ENCODE data around the gene PPP2R2B. TPM values are rescaled to one million over a fixed set of nuclear protein-coding genes. Genes with fewer than 3 reads are reported as not detected.

The PPP2R2B gene
- polyA plus RNA-seq, 3 donors = 0.08 TPM; not detected in 2

DNA sequence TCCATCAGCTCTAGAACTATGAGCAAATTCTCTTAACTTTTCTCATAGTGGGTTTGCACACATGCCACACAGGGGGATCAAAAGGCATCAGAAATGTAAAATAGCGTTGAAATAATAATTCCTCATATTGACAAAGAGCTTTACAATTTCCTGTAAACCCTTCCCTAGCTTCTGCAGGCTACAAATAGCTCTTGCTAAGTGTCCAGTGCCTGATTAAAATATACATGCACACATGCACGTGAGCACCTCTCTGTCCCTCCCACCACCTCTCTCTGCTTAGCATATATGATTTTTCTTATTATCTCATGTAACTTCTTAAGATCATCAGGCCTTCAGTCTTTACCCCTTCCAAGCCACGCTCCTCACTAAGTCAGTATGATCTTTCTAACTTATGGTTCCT lies 13.7 kb upstream of the PPP2R2B start:
- no peaks in the 10 kb centered on the region for H3K27me3 ChIP-seq (ENCODE audit: control insufficient read depth in 2 of 2, insufficient read depth in 2 of 2, low read length in 2 of 2)
- H3K27ac ChIP-seq (ENCODE audit: low read depth in 1 of 2, low read length in 2 of 2) = no peak overlapping the region
- no peak for DNase-seq
- H3K4me2 ChIP-seq (replicated peaks; ENCODE audit: extremely low read depth, low read length, poor library complexity, severe bottlenecking) = no peak overlapping the region
- intact Hi-C loops (cut with micrococcal nuclease) = no loop called here
- H4K20me1 ChIP-seq (ENCODE audit: insufficient read depth, low read length) = no peaks in the 10 kb centered on the region
- H3K9me3 Mint-ChIP-seq = peaks cover 0 to 4% (median 2%) of the 10 kb centered on the region in 7 donors
- H3K79me2 ChIP-seq (ENCODE audit: insufficient read depth, low read length) = no peaks in the 10 kb centered on the region
- H3K27me3 Mint-ChIP-seq (ENCODE audit: low read depth in 3 of 3) = no peaks in the 10 kb centered on the region
- H3K4me3 ChIP-seq (replicated peaks in 1 of 3; ENCODE audit: low read depth in 2 of 3, low read length in 3 of 3) = no peak overlapping the region
- no peak overlapping the region for H3K9ac ChIP-seq (ENCODE audit: insufficient read depth, low read length, poor library complexity, severe bottlenecking)
- WGBS (ENCODE audit: insufficient coverage) = 100% methylated on average over 2 of the region's 3 CpGs
- H2AFZ ChIP-seq (ENCODE audit: insufficient read depth, low read depth, low read length, poor library complexity, severe bottlenecking) = no peak overlapping the region
- no peak overlapping the region for H3K27ac Mint-ChIP-seq
- no peaks in the 10 kb centered on the region for H3K9me3 ChIP-seq (replicated peaks in 1 of 2; ENCODE audit: control insufficient read depth in 1 of 2, insufficient read depth in 1 of 2, low read length in 2 of 2)
- H3K4me1 Mint-ChIP-seq = peaks cover 11% of the 10 kb centered on the region
- TF ChIP-seq, protein P1, sequence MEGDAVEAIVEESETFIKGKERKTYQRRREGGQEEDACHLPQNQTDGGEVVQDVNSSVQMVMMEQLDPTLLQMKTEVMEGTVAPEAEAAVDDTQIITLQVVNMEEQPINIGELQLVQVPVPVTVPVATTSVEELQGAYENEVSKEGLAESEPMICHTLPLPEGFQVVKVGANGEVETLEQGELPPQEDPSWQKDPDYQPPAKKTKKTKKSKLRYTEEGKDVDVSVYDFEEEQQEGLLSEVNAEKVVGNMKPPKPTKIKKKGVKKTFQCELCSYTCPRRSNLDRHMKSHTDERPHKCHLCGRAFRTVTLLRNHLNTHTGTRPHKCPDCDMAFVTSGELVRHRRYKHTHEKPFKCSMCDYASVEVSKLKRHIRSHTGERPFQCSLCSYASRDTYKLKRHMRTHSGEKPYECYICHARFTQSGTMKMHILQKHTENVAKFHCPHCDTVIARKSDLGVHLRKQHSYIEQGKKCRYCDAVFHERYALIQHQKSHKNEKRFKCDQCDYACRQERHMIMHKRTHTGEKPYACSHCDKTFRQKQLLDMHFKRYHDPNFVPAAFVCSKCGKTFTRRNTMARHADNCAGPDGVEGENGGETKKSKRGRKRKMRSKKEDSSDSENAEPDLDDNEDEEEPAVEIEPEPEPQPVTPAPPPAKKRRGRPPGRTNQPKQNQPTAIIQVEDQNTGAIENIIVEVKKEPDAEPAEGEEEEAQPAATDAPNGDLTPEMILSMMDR (IDR thresholded peaks at IDR 0.05) = no peak
- H3K36me3 Mint-ChIP-seq = no peaks in the 10 kb centered on the region
- H3K4me1 ChIP-seq (ENCODE audit: control insufficient read depth in 1 of 2, insufficient read depth in 2 of 2, low read length in 2 of 2) = peaks cover 8 to 12% of the 10 kb centered on the region in 2 donors
- H3K4me3 Mint-ChIP-seq = no peak overlapping the region
- H3K36me3 ChIP-seq (replicated peaks in 1 of 2; ENCODE audit: control insufficient read depth in 1 of 2, insufficient read depth in 2 of 2, low read length in 2 of 2) = no peaks in the 10 kb centered on the region

DNA sequence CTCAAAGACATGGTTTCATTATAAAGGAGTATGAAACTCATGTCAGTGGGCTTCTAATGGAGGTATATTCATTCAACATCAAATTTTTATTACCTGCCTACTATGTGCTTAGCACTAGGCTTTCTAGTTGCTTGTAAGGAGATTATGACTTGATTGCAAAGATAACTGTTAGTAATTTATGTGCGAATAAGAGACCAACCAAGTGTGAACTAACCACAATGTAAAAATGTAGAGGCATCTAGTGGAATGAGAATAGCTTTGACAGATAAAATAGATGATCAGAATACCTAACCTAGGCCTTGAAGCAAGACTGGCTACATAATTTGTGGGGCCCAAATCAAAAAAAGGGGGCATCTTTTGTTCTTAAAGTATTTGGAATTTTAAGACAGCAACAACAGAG lies 13.0 kb upstream of the PPP2R2B start:
- H3K4me1 Mint-ChIP-seq = peaks cover 11% of the 10 kb centered on the region
- H3K27ac ChIP-seq (ENCODE audit: low read depth in 1 of 2, low read length in 2 of 2) = no peak overlapping the region
- H3K4me3 ChIP-seq (replicated peaks in 1 of 3; ENCODE audit: low read depth in 2 of 3, low read length in 3 of 3) = no peak overlapping the region
- H2AFZ ChIP-seq (ENCODE audit: insufficient read depth, low read depth, low read length, poor library complexity, severe bottlenecking) = no peak overlapping the region
- H3K36me3 Mint-ChIP-seq = no peaks in the 10 kb centered on the region
- peaks cover 8 to 12% of the 10 kb centered on the region in 2 donors for H3K4me1 ChIP-seq (ENCODE audit: control insufficient read depth in 1 of 2, insufficient read depth in 2 of 2, low read length in 2 of 2)
- TF ChIP-seq, protein P1 (IDR thresholded peaks at IDR 0.05) = no peak
- H3K27me3 Mint-ChIP-seq (ENCODE audit: low read depth in 3 of 3) = no peaks in the 10 kb centered on the region
- H3K27ac Mint-ChIP-seq = no peak overlapping the region
- no peak for DNase-seq
- H3K27me3 ChIP-seq (ENCODE audit: control insufficient read depth in 2 of 2, insufficient read depth in 2 of 2, low read length in 2 of 2) = no peaks in the 10 kb centered on the region
- H4K20me1 ChIP-seq (ENCODE audit: insufficient read depth, low read length) = no peaks in the 10 kb centered on the region
- H3K36me3 ChIP-seq (replicated peaks in 1 of 2; ENCODE audit: control insufficient read depth in 1 of 2, insufficient read depth in 2 of 2, low read length in 2 of 2) = no peaks in the 10 kb centered on the region
- H3K9ac ChIP-seq (ENCODE audit: insufficient read depth, low read length, poor library complexity, severe bottlenecking) = no peak overlapping the region
- WGBS (ENCODE audit: insufficient coverage) = no CpG with 5 or more reads among the region's 1 CpG
- H3K9me3 ChIP-seq (replicated peaks in 1 of 2; ENCODE audit: control insufficient read depth in 1 of 2, insufficient read depth in 1 of 2, low read length in 2 of 2) = no peaks in the 10 kb centered on the region
- no peak overlapping the region for H3K4me2 ChIP-seq (replicated peaks; ENCODE audit: extremely low read depth, low read length, poor library complexity, severe bottlenecking)
- no peaks in the 10 kb centered on the region for H3K79me2 ChIP-seq (ENCODE audit: insufficient read depth, low read length)
- no peak overlapping the region for H3K4me3 Mint-ChIP-seq
- intact Hi-C loops (cut with micrococcal nuclease) = no loop called here
- H3K9me3 Mint-ChIP-seq = peaks cover 0 to 2% (median 0%) of the 10 kb centered on the region in 7 donors
